SH-SY5Y (cell line): ENCODE measurements around the gene RBM6.

Experiments used
- GATA2 ChIP-seq: IDR thresholded peaks from 2 replicates; pipeline ENCODE4 v1.6.1; 2011; ENCODE audit warnings: mild to moderate bottlenecking, low read depth, low read length
- GATA3 ChIP-seq: IDR thresholded peaks from 2 replicates; pipeline ENCODE4 v1.6.1; 2011; ENCODE audit warnings: low read depth, mild to moderate bottlenecking, low read length, moderate library complexity

RBM6 gene

GRCh38 chr3:49910409-49911123 lies 29.4 kb upstream of the RBM6 start:
- TF ChIP-seq GATA2 (no peak), GATA3 (no peak)

- no peak for TF ChIP-seq GATA3
Measured at GRCh38 chr3:49911124-49911420, 28.9 kb upstream of the RBM6 start.

GRCh38 chr3:49911611-49912010 lies 28.3 kb upstream of the RBM6 start:
- TF ChIP-seq GATA2 (no peak), GATA3 (no peak)

- no peak for TF ChIP-seq GATA3
Measured at GRCh38 chr3:49912881-49913281, 27.1 kb upstream of the RBM6 start.

- TF ChIP-seq GATA2 = no peak
- no peak for TF ChIP-seq GATA3
Measured at GRCh38 chr3:49914906-49915305, 25.0 kb upstream of the RBM6 start.

GRCh38 chr3:49916686-49917085 lies 23.3 kb upstream of the RBM6 start:
- TF ChIP-seq GATA2 (no peak), GATA3 (no peak)

- TF ChIP-seq GATA2 (no peak), GATA3 (no peak)
Measured at GRCh38 chr3:49924683-49925082, 15.3 kb upstream of the RBM6 start.

GRCh38 chr3:49925485-49925884 lies 14.5 kb upstream of the RBM6 start:
- TF ChIP-seq GATA2 (no peak), GATA3 (no peak)

GRCh38 chr3:49926117-49926728 lies 13.7 kb upstream of the RBM6 start:
- TF ChIP-seq GATA2 = no peak
- no peak for TF ChIP-seq GATA3

- TF ChIP-seq GATA3 (no peak), GATA2 (no peak)
Measured at GRCh38 chr3:49927798-49928197, 12.2 kb upstream of the RBM6 start.

- TF ChIP-seq GATA2 (no peak), GATA3 (no peak)
Measured at GRCh38 chr3:49928481-49929017, 11.4 kb upstream of the RBM6 start.

- no peak for TF ChIP-seq GATA3
- no peak for TF ChIP-seq GATA2
Measured at GRCh38 chr3:49929291-49930167, 10.4 kb upstream of the RBM6 start, which contains the start of gene MON1A. Gene MON1A, minus strand, starts transcription at chr3:49929811. Its CDS starts 16,465 bp downstream, at chr3:49913346.

GRCh38 chr3:49930168-49930690 lies 9.7 kb upstream of the RBM6 start:
- TF ChIP-seq GATA2 = no peak
- TF ChIP-seq GATA3 = no peak

GRCh38 chr3:49930922-49931321 lies 9.0 kb upstream of the RBM6 start:
- TF ChIP-seq GATA3 (no peak), GATA2 (no peak)

GRCh38 chr3:49937090-49937489 lies 2.9 kb upstream of the RBM6 start:
- TF ChIP-seq GATA2 (no peak), GATA3 (no peak)
